Measurements from ENCODE around the gene DRAM2.

GRCh38 chr1:111101854-111102642 lies 37.8 kb downstream of the DRAM2 start:
- TF ChIP-seq EZH2 (IDR thresholded peaks at IDR 0.05; ENCODE audit: insufficient read depth, poor library complexity, severe bottlenecking) (no peak), EZH2phosphoT487 (IDR thresholded peaks at IDR 0.05; ENCODE audit: insufficient read depth, low read depth) (no peak)
